Gastrocnemius medialis (tissue), 4 donors: ENCODE results near the gene PPM1F. TPM values are rescaled to one million over a fixed set of nuclear protein-coding genes. Genes with fewer than 3 reads are reported as not detected.

Experiments
- ATAC-seq, 2 donors: fragments of 150-250 bp; one replicate each; pipeline ENCODE4 v1.9.1; 2016
- DNase-seq, 2 donors: peaks; one replicate each; pipeline ENCODE4 v3.0.0-alpha.2; 2019
- H3K27ac ChIP-seq, 4 donors: fragments of 200-600 bp; sonication (generic); 1 replicate in 1 of 4; 2 replicates in 3 of 4; pipeline ENCODE4 v1.5.1; 2016 to 2018; ENCODE audit warnings: mild to moderate bottlenecking in 2 of 4, moderate library complexity in 1 of 4
- H3K27me3 ChIP-seq, 3 donors: fragments of 200-600 bp; sonication (generic) in 2 of 3; 1 replicate in 1 of 3; 2 replicates in 2 of 3; pipeline versions ENCODE4 v1.5.1 to v1.6.0; 2016 to 2019; ENCODE audit warnings: mild to moderate bottlenecking in 1 of 3, moderate library complexity in 1 of 3
- H3K36me3 ChIP-seq, 2 donors: fragments of 200-600 bp; sonication (generic) in 1 of 2; one replicate each; pipeline ENCODE4 v1.5.1; 2017 to 2018
- H3K4me1 ChIP-seq, 2 donors: fragments of 200-600 bp; sonication (generic) in 1 of 2; one replicate each; pipeline ENCODE4 v1.5.1; 2016 to 2017; ENCODE audit warnings: mild to moderate bottlenecking in 2 of 2
- H3K4me3 ChIP-seq, 4 donors: fragments of 200-600 bp; sonication (generic) in 3 of 4; 1 replicate in 1 of 4; 2 replicates in 3 of 4; pipeline ENCODE4 v1.5.1; 2016 to 2019; ENCODE audit warnings: mild to moderate bottlenecking in 2 of 4
- H3K9me3 ChIP-seq, 3 donors: fragments of 200-600 bp; sonication (generic) in 2 of 3; 1 replicate in 1 of 3; 2 replicates in 2 of 3; pipeline ENCODE4 v1.5.1; 2016 to 2019
- POLR2A ChIP-seq, 2 donors: fragments of 450-650 bp; IDR thresholded peaks; one replicate each; pipeline ENCODE4 v1.6.1; 2017; ENCODE audit warnings: antibody characterized with exemption in 2 of 2, mild to moderate bottlenecking in 2 of 2, moderate library complexity in 2 of 2
- in situ Hi-C, 4 donors: fragments of 200-750 bp; cut with MboI; loops; one replicate each; pipeline versions ENCODE4 v1.15.0 to v1.8.0; 2017; ENCODE audit warnings: low sequenced_read_pairs in 4 of 4
- intact Hi-C: fragments of 100-400 bp; cut with DNase I; formaldehyde crosslinking; loops from one replicate; pipeline ENCODE4 v1.15.1; 2023; ENCODE audit warnings: low total_unique reads
- total RNA-seq, 4 donors: library from RNA; depleted of rRNA; stranded (reverse); fragments of >200 nt; gene quantifications; one replicate each; pipeline versions ENCODE4 v1.1.0 to v1.2.3, GENCODE V29; 2016
- TF ChIP-seq, protein P1 (sequence below), 5 experiments: fragments of 450-650 bp in 3 of 5; fragments of 200-600 bp in 2 of 5; sonication (generic) in 2 of 5; IDR thresholded peaks in 4 of 5; conservative IDR thresholded peaks in 1 of 5; 1 replicate in 4 of 5; 2 replicates in 1 of 5; pipeline ENCODE4 v1.5.1; 2016 to 2019; ENCODE audit warnings: antibody characterized with exemption in 5 of 5, mild to moderate bottlenecking in 3 of 5, moderate library complexity in 3 of 5

PPM1F gene
- total RNA-seq, 4 donors from 2014 or later = 10.2 to 13.8 (median 11.0) TPM

DNA sequence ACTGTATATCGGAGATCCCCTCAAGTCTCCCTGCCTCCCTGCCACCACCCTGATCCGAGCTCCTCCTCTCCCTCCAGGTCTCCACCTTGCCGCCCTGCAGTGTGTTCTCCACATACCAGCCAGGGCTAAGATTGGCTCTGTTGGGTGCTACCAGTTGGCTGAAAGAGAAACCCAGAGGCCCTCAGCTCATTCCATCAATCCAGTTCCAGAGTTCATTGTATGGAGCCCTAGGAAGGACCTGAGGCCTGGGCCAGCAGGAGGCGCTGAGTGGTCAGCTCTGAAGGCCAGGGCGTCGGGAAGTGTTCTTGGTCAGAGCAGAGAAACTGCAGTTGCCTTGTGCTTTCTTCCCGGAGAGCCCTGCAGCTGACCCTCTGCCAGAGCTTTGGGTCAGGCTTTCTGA is 32.1 kb upstream of the PPM1F start:
- Histone ChIP-seq H3K9me3 (no peaks in the 10 kb centered on the region), H3K4me3 (no peak overlapping the region), H3K27me3 (no peaks in the 10 kb centered on the region), H3K27ac (no peak overlapping the region), H3K4me1 (peaks cover 12 to 18% of the 10 kb centered on the region in 2 donors), H3K36me3 (no peaks in the 10 kb centered on the region)
- TF ChIP-seq, protein P1, sequence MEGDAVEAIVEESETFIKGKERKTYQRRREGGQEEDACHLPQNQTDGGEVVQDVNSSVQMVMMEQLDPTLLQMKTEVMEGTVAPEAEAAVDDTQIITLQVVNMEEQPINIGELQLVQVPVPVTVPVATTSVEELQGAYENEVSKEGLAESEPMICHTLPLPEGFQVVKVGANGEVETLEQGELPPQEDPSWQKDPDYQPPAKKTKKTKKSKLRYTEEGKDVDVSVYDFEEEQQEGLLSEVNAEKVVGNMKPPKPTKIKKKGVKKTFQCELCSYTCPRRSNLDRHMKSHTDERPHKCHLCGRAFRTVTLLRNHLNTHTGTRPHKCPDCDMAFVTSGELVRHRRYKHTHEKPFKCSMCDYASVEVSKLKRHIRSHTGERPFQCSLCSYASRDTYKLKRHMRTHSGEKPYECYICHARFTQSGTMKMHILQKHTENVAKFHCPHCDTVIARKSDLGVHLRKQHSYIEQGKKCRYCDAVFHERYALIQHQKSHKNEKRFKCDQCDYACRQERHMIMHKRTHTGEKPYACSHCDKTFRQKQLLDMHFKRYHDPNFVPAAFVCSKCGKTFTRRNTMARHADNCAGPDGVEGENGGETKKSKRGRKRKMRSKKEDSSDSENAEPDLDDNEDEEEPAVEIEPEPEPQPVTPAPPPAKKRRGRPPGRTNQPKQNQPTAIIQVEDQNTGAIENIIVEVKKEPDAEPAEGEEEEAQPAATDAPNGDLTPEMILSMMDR (IDR thresholded peaks at IDR 0.05 in 4 of 5, conservative IDR thresholded peaks at IDR 0.05 in 1 of 5) = no peak
- TF ChIP-seq POLR2A (IDR thresholded peaks at IDR 0.05) = no peak
- in situ Hi-C loops (no loop called here), intact Hi-C loops (no loop called here)
- ATAC-seq (no peak), DNase-seq (no peak)

DNA sequence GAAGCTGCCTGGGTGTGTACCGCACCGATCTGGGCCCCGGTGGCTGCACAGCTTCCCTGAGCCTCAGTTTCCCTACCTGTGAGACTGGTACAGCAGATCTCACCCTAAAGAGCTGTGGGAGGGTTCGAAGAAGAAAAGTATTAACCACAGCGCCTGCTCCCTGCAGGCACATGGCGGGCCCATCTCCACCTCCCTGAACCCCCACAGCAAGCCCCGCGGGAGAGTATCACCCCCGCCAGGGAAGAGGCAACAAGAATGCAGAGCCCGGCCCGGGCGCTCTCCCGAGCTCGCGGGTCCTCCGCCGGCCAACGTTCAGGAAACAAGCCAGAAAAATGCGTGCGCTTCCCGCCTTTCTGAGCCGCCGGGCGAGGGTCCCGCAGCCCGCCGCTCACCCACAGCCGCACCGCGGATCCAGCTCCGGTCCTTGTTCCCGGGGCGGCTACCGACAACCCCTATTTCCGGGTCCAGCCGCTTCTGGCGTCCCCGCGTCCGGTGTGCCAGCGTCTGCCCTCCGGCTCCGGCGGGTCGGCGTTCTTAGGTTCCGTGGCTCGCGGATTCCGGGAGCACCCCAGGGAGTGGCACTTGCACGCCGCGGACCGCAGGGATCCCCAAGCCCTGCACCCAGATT is 29.8 kb upstream of the PPM1F start, which contains the start of gene TOP3B:
Gene TOP3B, minus strand, starts transcription at position 450 of the 628 bp plus-strand sequence. CDS start 7,078 bp downstream, outside the sequence.
- intact Hi-C loops = no loop called here
- Histone ChIP-seq H3K9me3 (no peaks in the 10 kb centered on the region), H3K4me3 (peak within 1 kb of the TSS; percentile 77 to 100 (median 90)), H3K4me1 (peaks cover 12 to 18% of the 10 kb centered on the region in 2 donors), H3K27ac (peak within 1 kb of the TSS; percentile 75 to 92 (median 88)), H3K27me3 (no peaks in the 10 kb centered on the region), H3K36me3 (no peaks in the 10 kb centered on the region)
- in situ Hi-C loops = no loop called here
- ATAC-seq (peak; percentile 80 to 87), DNase-seq (peak; percentile 70 to 74)
- TF ChIP-seq, protein P1 (IDR thresholded peaks at IDR 0.05 in 4 of 5, conservative IDR thresholded peaks at IDR 0.05 in 1 of 5) = no peak
- TF ChIP-seq POLR2A (IDR thresholded peaks at IDR 0.05) = peak; percentile 40 to 51

DNA sequence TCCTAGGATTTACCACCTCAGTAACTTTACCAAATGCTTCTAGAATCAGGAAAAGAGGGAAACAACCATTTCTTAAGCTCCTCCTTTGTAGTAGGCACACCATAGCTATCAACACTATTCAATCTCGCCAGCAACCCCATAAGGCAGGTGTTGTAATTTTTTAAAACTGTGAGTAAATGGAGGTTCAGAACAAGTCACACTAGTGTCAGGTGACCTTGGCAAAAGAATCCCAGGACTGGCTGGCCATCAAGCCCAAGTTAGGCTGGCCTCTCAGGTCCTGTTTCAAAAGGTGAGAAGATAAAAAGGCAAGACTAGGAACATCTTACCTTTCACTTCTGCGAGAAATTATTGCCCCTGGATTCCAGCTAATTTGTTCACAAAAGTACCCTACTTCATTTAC is 29.2 kb upstream of the PPM1F start:
- Histone ChIP-seq H3K27ac (peak overlapping the region; percentile 75 to 92 (median 88)), H3K9me3 (no peaks in the 10 kb centered on the region), H3K27me3 (no peaks in the 10 kb centered on the region), H3K36me3 (no peaks in the 10 kb centered on the region), H3K4me1 (peaks cover 12 to 18% of the 10 kb centered on the region in 2 donors), H3K4me3 (peak overlapping the region; percentile 77 to 100 (median 90))
- DNase-seq (peak in 1 of 2 donors; percentile 32), ATAC-seq (peak; percentile 75 to 82)
- in situ Hi-C loops (no loop called here), intact Hi-C loops (no loop called here)
- TF ChIP-seq, protein P1 (IDR thresholded peaks at IDR 0.05 in 4 of 5, conservative IDR thresholded peaks at IDR 0.05 in 1 of 5) = no peak
- TF ChIP-seq POLR2A (IDR thresholded peaks at IDR 0.05) = no peak

DNA sequence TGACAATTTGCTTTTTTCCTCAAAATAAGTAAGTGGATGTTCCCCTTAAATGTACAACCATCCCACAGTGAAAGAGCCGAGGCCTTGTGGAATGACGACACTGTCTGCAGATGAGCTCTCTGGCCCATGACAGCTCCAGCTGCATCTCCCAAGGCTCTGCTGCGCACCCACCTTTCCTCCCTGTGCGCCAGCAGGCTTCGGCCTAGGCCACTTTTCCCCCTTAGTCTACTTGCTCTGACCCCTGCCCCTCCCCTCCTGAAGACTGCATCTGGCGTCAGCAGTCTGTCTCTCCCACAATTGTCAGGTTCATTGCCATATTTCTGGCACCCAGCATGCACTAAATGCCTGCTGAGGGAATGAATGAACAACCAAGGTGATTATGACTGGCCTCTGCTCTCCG is 27.9 kb upstream of the PPM1F start:
- intact Hi-C loops (no loop called here), in situ Hi-C loops (no loop called here)
- Histone ChIP-seq H3K27ac (peak overlapping the region in 1 of 4 donors; percentile 92), H3K9me3 (no peaks in the 10 kb centered on the region), H3K4me1 (peaks cover 12 to 18% of the 10 kb centered on the region in 2 donors), H3K4me3 (no peak overlapping the region), H3K36me3 (no peaks in the 10 kb centered on the region), H3K27me3 (no peaks in the 10 kb centered on the region)
- ATAC-seq = no peak
- TF ChIP-seq POLR2A (IDR thresholded peaks at IDR 0.05) = no peak
- TF ChIP-seq, protein P1 (IDR thresholded peaks at IDR 0.05 in 4 of 5, conservative IDR thresholded peaks at IDR 0.05 in 1 of 5) = no peak
- no peak for DNase-seq
